ENCODE measurements around the gene LRRC8D.
"Not testable (repeated sequence)": the region's sequence is repeated elsewhere in the genome, so short reads cannot be mapped to it uniquely, and the experiment has no call there.

The LRRC8D gene

DNA sequence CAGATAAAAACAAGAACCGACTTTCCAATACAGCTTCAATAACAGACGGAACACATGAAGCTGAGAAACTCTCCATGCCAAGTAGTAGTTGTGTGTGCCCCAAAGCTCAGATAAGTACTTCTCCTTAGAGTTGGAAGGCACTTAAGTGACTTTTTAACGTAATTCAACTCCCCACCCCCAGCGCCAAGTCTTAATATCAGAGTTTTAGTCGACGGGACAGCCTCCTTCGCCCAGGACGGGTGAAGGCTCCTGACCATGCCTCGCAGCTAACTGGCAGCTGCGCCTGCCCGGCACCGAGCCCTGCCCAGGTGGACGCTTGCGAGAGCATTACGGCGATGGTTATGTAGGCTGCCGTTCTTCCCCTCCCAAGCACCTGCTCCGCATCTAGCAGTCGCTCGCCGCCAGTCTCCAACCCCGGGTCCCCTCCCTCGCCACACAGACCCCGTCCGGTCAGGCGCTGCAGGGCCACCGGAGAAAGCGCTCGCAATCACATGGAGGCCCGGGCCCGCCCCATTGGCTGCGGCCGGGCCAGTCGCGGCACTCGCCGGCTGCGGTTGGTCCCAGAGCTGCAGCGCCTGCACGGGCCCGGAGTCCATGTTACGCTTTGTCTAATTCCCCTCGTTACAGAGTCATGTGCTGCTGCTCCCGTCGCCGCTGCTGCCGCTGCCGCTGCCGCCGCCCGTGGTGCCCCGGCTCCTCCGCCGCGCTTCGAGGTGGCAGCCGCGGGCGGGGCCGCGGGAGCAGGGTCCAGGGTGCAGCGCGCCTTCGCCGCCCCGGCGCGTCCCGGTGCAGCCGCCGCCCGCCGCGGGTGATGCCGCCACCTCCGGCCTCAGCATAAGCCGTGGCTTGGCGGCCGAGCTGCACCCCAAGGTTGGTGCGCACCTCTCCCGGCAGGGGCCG, at the start of gene LRRC8D:
TSS of gene LRRC8D (plus strand) at position 611 of the 900 bp plus-strand sequence. CDS start 112,037 bp downstream, outside the sequence.
- DNase-seq, result peak; percentile 98

DNA sequence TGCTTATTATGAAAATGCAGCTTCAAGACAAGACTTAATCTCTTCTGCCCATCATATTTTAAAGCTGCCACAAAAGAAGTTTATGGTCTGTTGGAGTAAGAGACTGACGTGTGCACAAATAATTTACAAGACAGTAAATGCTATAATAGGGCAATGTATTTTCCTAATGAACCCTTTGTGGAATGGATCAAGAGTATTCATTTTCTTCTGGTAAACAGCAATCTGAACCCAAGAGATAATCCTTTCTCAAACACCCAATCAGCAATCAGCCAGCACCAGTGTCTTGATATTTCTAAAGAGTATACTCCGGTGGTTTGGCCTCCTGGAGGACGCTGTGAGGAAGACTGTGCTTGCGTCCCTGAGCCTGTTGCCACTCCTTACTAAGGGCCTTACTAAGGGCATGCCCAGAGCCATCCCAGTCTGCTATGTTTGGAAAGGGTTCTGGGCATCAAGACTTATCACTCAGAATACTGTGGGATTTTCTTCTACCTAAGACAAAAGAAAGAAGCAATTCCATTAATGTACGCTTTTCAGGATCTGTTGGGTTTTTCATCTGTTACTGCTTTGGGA, 48.8 kb upstream of the LRRC8D start:
- DNase-seq, result peak; percentile 21

- DNase-seq, result not testable (repeated sequence)
Measured at GRCh38 chr1:89776104-89776503, 44.7 kb upstream of the LRRC8D start.

DNA sequence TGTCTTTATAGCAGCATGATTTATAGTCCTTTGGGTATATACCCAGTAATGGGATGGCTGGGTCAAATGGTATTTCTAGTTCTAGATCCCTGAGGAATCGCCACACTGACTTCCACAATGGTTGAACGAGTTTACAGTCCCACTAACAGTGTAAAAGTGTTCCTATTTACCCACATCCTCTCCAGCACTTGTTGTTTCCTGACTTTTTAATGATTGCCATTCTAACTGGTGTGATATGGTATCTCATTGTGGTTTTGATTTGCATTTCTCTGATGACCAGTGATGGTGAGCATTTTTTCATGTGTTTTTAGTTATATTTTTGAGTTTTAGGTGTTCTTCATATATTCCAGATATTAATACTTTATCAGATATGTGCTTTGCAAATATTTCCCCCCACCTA, 43.6 kb upstream of the LRRC8D start:
- not testable (repeated sequence) for DNase-seq

DNA sequence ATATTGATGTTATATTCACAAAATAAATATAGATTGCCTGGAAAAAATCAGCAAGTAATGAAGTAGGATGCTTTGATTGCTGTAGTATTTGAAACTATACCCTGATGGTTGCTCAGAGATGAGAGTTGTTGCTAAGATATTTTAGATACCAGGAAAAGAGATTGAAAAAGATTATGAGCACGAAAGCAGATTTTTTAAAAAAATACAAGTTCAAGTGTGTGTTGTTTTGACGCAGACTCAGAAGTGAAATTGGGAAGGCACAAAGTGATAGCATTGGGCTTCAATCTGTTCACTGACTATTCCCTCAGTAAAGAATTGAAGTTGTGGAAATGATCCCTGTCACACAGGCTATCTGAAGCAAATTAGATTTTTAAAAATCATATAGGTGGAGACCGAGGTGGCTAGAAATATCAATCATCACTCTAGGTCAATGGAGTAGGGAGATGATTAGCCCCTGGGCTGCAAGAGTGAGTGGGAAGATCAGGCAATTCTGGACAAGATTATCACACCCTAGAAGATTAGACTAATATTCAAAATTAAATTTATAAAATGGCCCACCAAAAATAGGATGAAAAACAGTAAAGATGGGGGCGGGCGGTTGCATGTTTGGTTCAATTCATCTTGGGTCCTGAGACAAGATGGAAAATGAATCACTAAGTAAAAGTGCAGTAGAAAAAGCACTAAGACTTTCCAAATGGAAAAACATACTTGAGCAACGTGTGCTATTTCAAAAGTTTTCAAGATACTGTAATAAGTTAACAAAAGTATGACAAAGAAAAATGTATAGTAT, 41.5 kb upstream of the LRRC8D start:
- DNase-seq, result no peak

GRCh38 chr1:89780721-89781120, 40.1 kb upstream of the LRRC8D start:
- DNase-seq, result peak; percentile 81

DNA sequence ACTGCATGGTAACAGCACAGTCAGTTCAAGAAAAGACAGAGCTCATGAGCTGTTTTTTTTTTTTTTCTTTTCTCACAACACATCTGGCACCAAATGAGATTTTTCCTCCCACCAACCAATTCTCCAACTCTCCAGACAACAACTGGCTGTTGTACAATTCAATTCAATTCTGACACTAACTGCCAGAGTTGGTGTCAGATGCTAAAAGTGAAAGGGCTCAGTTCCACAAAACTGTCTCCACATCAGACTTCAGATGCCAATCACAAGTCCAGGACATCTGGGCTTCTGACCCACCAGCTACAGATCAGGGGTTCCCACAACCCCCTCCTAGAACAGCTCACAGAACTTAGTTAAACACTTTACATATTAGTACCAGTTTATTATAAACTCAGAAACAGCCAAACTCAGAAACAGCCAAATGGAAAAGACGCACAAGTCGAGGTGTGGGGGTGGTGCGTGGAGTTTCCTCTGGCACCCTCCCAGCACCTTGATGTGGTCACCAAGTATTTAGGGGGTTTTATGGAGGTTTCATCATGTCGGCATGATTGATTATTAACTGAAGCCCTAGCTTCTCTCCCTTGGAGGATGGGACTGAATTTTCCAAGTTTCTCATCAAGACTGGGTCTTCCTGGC, 39.2 kb upstream of the LRRC8D start:
- DNase-seq, result no peak

- DNase-seq, result no peak
Measured at GRCh38 chr1:89786628-89787214, 34.1 kb upstream of the LRRC8D start.

DNA sequence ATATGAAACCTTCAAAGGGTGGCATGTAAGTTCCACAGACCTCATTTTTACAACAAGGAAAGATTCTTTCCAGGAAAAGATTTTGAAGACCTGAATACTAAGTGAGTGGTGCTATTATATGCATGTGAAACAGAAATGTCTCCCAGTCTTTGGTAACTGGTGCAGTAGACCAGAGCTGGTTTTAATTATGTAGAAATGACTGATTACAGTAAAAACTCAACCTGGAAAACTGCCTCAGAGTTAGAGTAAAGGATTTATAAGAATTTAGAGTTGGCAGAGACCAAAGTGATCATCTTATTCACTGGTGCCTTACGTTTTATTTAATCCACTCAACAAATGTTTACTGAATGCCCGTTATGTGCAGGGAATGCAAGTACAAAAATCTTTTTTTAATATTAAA, 30.2 kb upstream of the LRRC8D start:
- no peak for DNase-seq

DNA sequence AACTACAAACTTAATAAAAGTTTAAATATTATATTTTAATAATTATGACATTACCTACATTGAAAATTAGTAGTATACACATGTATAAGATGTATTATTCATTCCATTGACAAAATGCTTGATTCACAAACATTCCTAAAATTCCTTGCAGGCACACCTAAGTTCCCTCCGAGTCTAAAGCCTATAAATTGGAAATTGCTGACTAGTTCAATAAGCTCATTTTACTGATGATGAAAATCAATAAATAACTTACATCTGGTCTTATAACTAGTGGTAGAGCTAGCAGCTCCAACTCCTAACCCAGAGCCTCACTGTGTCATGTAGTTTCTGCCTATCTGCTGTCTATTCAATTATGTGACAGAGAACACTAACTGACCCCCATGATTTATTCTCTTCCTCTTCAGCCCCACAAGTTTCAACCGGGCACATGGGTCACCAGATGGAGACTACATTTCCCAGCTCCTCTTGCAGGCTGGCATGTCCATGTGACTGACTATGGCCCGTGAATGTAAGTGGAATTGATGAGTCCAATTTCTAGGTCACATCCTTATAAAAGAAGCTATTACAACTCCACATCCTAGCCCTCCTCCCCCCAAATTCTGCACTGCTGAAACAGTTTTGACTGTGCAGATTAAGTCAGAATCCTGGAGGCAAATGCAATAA, 29.6 kb upstream of the LRRC8D start:
- peak; percentile 8 for DNase-seq

- DNase-seq, result no peak
Measured at GRCh38 chr1:89794406-89794805, 26.4 kb upstream of the LRRC8D start.

- not testable (repeated sequence) for DNase-seq
Measured at GRCh38 chr1:89795571-89795970, 25.3 kb upstream of the LRRC8D start.

DNA sequence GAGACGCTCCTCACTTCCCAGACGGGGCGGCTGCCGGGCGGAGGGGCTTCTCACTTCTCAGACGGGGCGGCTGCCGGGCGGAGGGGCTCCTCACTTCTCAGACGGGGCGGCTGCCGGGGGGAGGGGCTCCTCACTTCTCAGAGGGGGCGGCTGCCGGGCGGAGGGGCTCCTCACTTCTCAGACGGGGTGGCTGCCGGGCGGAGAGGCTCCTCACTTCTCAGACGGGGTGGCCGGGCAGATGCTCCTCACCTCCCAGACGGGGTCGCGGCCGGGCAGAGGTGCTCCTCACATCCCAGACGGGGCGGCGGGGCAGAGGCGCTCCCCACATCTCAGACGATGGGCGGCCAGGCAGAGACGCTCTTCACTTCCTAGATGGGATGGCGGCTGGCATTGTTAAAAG, 23.0 kb upstream of the LRRC8D start:
- not testable (repeated sequence) for DNase-seq

DNA sequence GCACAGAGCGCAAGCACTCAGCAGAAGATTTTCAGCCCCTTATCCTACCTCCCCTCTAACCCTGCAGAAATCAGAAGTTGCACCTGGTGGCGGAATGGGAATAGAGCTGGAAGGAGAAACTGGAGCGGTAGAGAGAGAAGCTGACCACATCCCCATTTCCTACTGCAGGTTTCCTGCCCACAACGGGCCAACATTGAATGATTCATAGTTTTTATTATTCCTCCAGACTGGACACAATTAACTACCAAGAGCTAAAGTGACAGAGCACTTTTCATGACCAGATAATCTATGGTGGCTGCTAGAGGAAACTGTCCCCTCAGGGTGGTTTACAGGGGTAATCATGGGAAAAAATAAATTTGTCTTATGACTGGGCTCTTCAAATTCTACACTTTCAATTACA, 21.3 kb upstream of the LRRC8D start:
- no peak for DNase-seq

DNA sequence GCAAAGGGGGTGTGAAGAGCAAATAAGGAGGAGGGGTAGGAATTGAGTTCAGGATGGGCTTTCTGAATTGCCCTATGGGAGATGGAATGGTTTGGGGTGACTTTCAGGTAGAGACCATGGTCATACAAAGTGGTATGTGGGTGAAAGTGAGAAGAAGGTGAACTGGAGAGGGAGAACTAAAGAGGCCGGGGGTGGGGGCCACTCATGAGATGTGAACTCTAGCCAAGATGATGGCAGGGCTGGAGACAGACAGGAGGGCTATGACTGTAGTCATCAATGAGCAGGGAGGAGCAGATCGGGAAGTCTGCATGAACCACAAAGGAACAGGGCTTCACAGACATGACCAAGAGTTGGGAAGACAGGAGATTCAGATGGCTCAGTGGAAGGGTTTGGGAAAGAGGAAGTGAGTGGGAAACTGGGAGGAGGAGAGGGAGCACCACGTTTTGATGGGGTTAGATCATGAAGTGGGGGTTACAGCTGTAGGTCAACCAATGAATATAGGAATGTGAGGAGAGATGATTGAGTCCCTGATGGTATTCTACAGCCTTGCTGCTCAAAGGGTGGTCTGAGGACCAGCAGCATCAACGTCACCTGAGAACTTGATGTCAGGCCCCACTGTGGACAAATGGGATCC, 20.7 kb upstream of the LRRC8D start:
- no peak for DNase-seq

- no peak for DNase-seq
Measured at GRCh38 chr1:89800718-89801117, 20.1 kb upstream of the LRRC8D start.

DNA sequence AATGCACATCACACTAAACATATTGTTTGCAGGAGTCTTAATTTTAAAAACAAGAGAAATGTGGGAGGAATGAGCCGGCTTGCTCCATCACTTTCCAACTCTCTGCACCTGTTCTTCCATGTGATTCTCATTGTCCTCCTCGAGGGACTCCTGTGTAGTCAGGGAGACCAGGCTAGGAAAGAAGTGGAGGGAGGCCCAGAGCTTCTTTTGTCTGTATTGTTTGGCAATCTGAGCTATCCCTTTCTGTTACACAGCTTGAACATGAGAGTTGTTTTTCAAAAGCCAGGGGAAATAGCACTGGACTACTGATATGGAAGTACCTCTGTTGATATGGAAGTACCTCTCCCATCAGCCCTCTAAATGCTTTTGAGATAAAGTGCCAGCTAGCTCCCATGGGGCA, 18.8 kb upstream of the LRRC8D start:
- peak; percentile 50 for DNase-seq

GRCh38 chr1:89802841-89803240, 18.0 kb upstream of the LRRC8D start:
- no peak for DNase-seq

GRCh38 chr1:89804642-89805237, 16.1 kb upstream of the LRRC8D start:
- DNase-seq, result peak; percentile 92

DNA sequence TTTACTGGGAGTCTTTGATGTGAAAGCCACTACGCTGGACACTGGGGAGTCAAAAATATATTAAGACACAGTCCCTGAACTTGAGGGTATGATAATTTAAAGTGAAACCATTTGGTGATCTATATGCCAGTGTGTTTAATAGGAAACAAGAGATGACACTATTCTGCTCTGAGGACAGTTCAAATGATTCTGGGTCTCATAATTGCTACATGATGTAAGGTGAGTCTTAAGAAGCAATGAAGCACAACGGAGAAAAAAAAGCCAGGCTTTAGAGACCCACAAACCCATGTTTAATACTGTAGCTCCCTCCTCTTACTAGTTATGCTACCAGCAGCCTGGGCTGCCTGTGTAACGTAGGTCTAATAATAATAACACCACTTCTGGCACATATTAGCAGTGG, 14.2 kb upstream of the LRRC8D start:
- DNase-seq, result no peak

DNA sequence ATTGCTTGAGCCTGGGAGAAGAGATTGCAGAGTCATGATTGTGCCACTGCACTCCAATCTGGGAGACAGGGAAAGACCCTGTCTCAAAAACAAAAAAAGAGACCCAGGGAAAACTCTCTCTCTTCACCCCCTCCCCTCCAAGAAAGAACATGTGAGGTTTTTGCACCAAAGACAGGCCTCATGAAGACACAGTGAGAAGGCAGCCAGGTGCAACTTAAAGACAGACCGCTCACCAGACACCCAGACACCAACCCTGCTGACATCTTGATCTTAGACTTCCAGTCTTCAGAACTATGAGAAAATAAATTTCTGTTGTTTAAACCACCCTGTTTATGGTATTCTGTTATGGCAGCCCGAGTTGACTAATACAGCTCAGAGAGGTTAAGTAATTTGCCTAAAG, 13.3 kb upstream of the LRRC8D start:
- no peak for DNase-seq

All from DMS53 (cell line).